Neural progenitor cell (in vitro differentiated cells): ENCODE data around the gene GABARAPL2. TPM values are rescaled to one million over a fixed set of nuclear protein-coding genes. Genes with fewer than 3 reads are reported as not detected.

Source experiments
- DNase-seq: peaks from one replicate; pipeline ENCODE4 v3.0.0-alpha.2; 2016; ENCODE audit warnings: low spot score
- H2AFZ ChIP-seq: fragments of 200-600 bp; sonication (generic); replicated peaks from 2 replicates; pipeline ENCODE4 v1.6.1; 2016; ENCODE audit warnings: antibody characterized with exemption
- H3F3A ChIP-seq: fragments of 200-600 bp; sonication (generic); 2 replicates; pipeline ENCODE4 v1.6.1; 2016; ENCODE audit warnings: antibody characterized with exemption, low read depth
- H3K27ac ChIP-seq: fragments of 200-600 bp; sonication (generic); 2 replicates; pipeline ENCODE4 v1.5.1; 2016; ENCODE audit warnings: mild to moderate bottlenecking
- H3K27me3 ChIP-seq: fragments of 200-600 bp; sonication (generic); 2 replicates; pipeline ENCODE4 v1.6.1; 2016; ENCODE audit warnings: mild to moderate bottlenecking, moderate library complexity
- H3K36me3 ChIP-seq: fragments of 200-600 bp; sonication (generic); 2 replicates; pipeline ENCODE4 v1.5.1; 2016
- H3K4me1 ChIP-seq: fragments of 200-600 bp; sonication (generic); 2 replicates; pipeline ENCODE4 v1.6.1; 2016; ENCODE audit warnings: mixed run types
- H3K4me2 ChIP-seq: fragments of 200-600 bp; sonication (generic); 2 replicates; pipeline ENCODE4 v1.6.1; 2016
- H3K4me3 ChIP-seq: fragments of 200-600 bp; sonication (generic); 2 replicates; pipeline ENCODE4 v1.5.1; 2016
- H3K79me2 ChIP-seq: fragments of 200-600 bp; sonication (generic); 2 replicates; pipeline ENCODE4 v1.6.1; 2016; ENCODE audit warnings: low read depth
- H3K9ac ChIP-seq: fragments of 200-600 bp; sonication (generic); 2 replicates; pipeline ENCODE4 v1.6.1; 2016
- H3K9me3 ChIP-seq: fragments of 200-600 bp; sonication (generic); 2 replicates; pipeline ENCODE4 v1.5.1; 2016; ENCODE audit warnings: low read depth
- H4K20me1 ChIP-seq: fragments of 200-600 bp; sonication (generic); 2 replicates; pipeline ENCODE4 v1.6.1; 2016; ENCODE audit warnings: low read depth
- H3K27ac Mint-ChIP-seq: 3 replicates; pipeline ENCODE4 v1.8.0; 2021; ENCODE audit warnings: mixed read lengths
- H3K27me3 Mint-ChIP-seq: 2 replicates; pipeline ENCODE4 v1.8.0; 2022; ENCODE audit warnings: low read depth, mild to moderate bottlenecking, inconsistent platforms, moderate library complexity, mixed read lengths; ENCODE audit not compliant: insufficient read depth
- H3K36me3 Mint-ChIP-seq: 3 replicates; pipeline ENCODE4 v1.8.0; 2021; ENCODE audit warnings: mixed read lengths
- H3K4me1 Mint-ChIP-seq: 3 replicates; pipeline ENCODE4 v1.8.0; 2021; ENCODE audit warnings: mixed read lengths
- H3K4me3 Mint-ChIP-seq: 3 replicates; pipeline ENCODE4 v1.8.0; 2021; ENCODE audit warnings: mild to moderate bottlenecking, moderate library complexity, mixed read lengths
- H3K9me3 Mint-ChIP-seq: 3 replicates; pipeline ENCODE4 v1.8.0; 2020; ENCODE audit warnings: mixed read lengths
- EZH2 ChIP-seq: fragments of 200-600 bp; sonication (generic); IDR thresholded peaks from 2 replicates; pipeline ENCODE4 v1.6.1; 2017; ENCODE audit warnings: antibody characterized with exemption, mild to moderate bottlenecking, moderate library complexity
- EZH2phosphoT487 ChIP-seq: fragments of 200-600 bp; sonication (generic); IDR thresholded peaks from 2 replicates; pipeline ENCODE4 v1.6.1; 2017; ENCODE audit warnings: antibody characterized with exemption
- total RNA-seq: library from RNA; depleted of rRNA; stranded (reverse); fragments of >200 nt; gene quantifications from 2 replicates; pipeline ENCODE4 v1.2.3, GENCODE V29; 2015; ENCODE audit warnings: low replicate concordance
- TF ChIP-seq, protein P1 (sequence below): fragments of 200-600 bp; sonication (generic); IDR thresholded peaks from 2 replicates; pipeline ENCODE4 v1.5.1; 2017; ENCODE audit warnings: antibody characterized with exemption, mild to moderate bottlenecking

The GABARAPL2 gene
- total RNA-seq, 1 donor from 2014 or later: 88.2 TPM

DNA sequence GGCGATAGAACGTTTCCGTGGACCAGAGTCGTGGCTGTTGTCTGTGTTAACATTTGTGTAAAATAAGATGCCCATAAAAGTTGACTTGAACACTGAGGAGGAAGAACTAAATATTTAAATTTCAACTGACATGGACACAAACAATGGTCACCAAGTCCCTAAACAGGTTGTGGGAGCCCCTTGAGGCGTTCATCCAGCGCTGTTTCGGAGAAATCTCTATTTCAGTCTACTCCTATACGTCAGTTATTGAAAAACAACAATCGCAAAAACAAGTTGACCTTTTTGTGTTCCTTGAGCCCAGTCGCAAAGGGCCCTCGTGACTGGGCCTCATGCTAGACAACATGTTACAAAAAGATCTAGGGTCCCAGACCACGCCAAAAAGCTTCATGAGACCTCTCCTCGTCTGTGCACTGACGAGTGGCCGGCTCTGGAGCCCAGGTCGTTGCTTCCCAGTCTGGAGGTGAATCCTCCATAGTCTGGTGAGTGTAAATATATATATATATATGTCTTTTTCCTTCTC lies 9.7 kb upstream of the GABARAPL2 start:
- Histone ChIP-seq H3F3A (peaks cover 17% of the 10 kb centered on the region), H3K4me2 (peak overlapping the region; percentile 91), H2AFZ (peak overlapping the region; percentile 76), H3K27me3 (no peaks in the 10 kb centered on the region), H3K27ac (no peak overlapping the region), H3K4me3 (peak overlapping the region; percentile 67), H4K20me1 (no peaks in the 10 kb centered on the region), H3K9me3 (no peaks in the 10 kb centered on the region), H3K4me1 (peaks cover 23% of the 10 kb centered on the region), H3K9ac (no peak overlapping the region), H3K79me2 (peaks cover 9% of the 10 kb centered on the region), H3K36me3 (no peaks in the 10 kb centered on the region)
- peak overlapping the region; percentile 87 for H3K27ac Mint-ChIP-seq
- peaks cover 4% of the 10 kb centered on the region for H3K27me3 Mint-ChIP-seq
- DNase-seq: no peak
- TF ChIP-seq EZH2phosphoT487 (no peak), EZH2 (no peak)
- TF ChIP-seq, protein P1, sequence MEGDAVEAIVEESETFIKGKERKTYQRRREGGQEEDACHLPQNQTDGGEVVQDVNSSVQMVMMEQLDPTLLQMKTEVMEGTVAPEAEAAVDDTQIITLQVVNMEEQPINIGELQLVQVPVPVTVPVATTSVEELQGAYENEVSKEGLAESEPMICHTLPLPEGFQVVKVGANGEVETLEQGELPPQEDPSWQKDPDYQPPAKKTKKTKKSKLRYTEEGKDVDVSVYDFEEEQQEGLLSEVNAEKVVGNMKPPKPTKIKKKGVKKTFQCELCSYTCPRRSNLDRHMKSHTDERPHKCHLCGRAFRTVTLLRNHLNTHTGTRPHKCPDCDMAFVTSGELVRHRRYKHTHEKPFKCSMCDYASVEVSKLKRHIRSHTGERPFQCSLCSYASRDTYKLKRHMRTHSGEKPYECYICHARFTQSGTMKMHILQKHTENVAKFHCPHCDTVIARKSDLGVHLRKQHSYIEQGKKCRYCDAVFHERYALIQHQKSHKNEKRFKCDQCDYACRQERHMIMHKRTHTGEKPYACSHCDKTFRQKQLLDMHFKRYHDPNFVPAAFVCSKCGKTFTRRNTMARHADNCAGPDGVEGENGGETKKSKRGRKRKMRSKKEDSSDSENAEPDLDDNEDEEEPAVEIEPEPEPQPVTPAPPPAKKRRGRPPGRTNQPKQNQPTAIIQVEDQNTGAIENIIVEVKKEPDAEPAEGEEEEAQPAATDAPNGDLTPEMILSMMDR: no peak
- H3K9me3 Mint-ChIP-seq: no peaks in the 10 kb centered on the region
- no peaks in the 10 kb centered on the region for H3K36me3 Mint-ChIP-seq
- peak overlapping the region; percentile 100 for H3K4me3 Mint-ChIP-seq
- H3K4me1 Mint-ChIP-seq: peaks cover 29% of the 10 kb centered on the region

DNA sequence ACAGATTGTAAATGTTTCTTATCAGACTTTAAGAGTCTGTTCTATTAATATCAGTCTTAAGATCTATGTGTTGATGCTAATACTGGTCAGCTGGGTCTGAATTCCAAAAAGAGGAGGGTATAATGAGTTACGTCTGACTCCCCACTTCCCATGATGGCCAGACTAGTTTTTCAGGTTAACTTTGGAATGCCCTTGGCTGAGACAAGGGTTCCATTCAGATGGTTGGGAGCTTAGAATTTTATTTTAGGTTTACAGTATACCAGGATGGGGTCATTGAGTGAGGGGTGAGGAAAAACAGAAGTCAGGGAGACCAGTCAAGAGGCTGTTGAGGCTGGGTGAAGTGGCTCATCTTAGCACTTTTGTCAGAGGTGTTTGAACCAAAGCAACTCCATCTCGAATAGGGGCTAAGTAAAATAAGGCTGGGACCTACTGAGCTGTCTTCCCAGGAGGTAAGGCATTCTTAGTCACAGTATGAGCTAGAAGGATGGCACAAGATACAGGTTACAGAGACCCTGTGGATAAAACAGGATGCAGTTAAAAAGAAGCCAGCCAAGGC lies 7.3 kb upstream of the GABARAPL2 start:
- Histone ChIP-seq H3K9ac (no peak overlapping the region), H3F3A (peaks cover 17% of the 10 kb centered on the region), H4K20me1 (no peaks in the 10 kb centered on the region), H3K79me2 (peaks cover 8% of the 10 kb centered on the region), H2AFZ (no peak overlapping the region), H3K9me3 (no peaks in the 10 kb centered on the region), H3K4me3 (no peak overlapping the region), H3K4me2 (no peak overlapping the region), H3K36me3 (no peaks in the 10 kb centered on the region), H3K27me3 (no peaks in the 10 kb centered on the region), H3K27ac (no peak overlapping the region), H3K4me1 (peaks cover 23% of the 10 kb centered on the region)
- no peak overlapping the region for H3K4me3 Mint-ChIP-seq
- peaks cover 28% of the 10 kb centered on the region for H3K4me1 Mint-ChIP-seq
- TF ChIP-seq EZH2: no peak
- TF ChIP-seq EZH2phosphoT487: no peak
- TF ChIP-seq, protein P1: no peak
- no peak for DNase-seq
- H3K27me3 Mint-ChIP-seq: peaks cover 2% of the 10 kb centered on the region
- H3K27ac Mint-ChIP-seq: no peak overlapping the region
- H3K9me3 Mint-ChIP-seq: no peaks in the 10 kb centered on the region
- H3K36me3 Mint-ChIP-seq: no peaks in the 10 kb centered on the region

DNA sequence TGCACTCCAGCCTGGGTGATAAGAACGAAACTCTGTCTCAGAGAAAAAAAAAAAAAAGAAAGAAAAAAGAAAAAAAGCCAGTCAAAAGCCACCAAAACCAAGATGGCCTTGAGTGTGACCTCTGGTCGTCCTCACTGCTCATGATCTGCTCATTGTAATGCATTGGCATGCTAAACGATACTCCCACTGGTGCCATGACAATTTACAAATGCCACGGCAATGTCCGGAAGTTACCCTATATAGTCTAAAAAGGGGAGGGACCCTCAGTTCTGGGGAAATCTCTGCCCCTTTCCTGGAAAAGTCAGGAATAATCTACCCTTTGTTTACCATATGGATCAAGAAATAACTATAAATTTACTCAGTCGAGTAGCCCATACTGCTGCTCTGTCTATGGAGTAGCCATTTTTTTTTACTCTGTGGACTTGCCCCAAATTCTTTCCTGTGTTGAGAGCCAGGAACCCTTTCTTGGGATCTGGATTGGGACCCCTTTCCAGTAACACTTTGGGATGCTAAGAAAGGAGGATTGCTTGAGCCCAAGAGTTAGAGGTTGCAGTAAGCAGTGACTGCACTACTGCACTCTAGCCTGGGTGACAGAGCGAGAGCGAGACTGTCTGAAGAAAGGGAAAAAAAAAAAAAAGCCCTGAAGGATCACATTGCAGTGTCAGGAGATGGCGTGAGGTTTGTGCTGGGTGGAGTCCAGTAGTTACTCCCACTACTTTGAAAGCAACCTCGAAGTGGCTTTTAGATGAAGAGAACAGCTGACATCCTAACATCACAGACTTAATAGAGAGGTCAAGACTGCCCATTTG lies 6.4 kb upstream of the GABARAPL2 start:
- TF ChIP-seq, protein P1: no peak
- Mint-ChIP-seq H3K27me3 (peaks cover 3% of the 10 kb centered on the region), H3K36me3 (no peaks in the 10 kb centered on the region), H3K9me3 (no peaks in the 10 kb centered on the region), H3K4me1 (peaks cover 28% of the 10 kb centered on the region), H3K4me3 (no peak overlapping the region), H3K27ac (peak overlapping the region; percentile 70)
- H3K9ac ChIP-seq: no peak overlapping the region
- peak; percentile 15 for DNase-seq
- H3K27ac ChIP-seq: no peak overlapping the region
- H3K4me1 ChIP-seq: peaks cover 19% of the 10 kb centered on the region
- H3K4me3 ChIP-seq: no peak overlapping the region
- no peaks in the 10 kb centered on the region for H3K9me3 ChIP-seq
- peak overlapping the region; percentile 49 for H3K4me2 ChIP-seq
- peak overlapping the region; percentile 89 for H2AFZ ChIP-seq
- no peaks in the 10 kb centered on the region for H4K20me1 ChIP-seq
- no peaks in the 10 kb centered on the region for H3K27me3 ChIP-seq
- peaks cover 1% of the 10 kb centered on the region for H3K79me2 ChIP-seq
- H3K36me3 ChIP-seq: no peaks in the 10 kb centered on the region
- peaks cover 17% of the 10 kb centered on the region for H3F3A ChIP-seq
